Activated naive CD8-positive, alpha-beta T cell treated with anti-CD3 and anti-CD28 coated beads, Interleukin-2, amount 10 ng/mL, durations not matched to agents 7 days and 5 days (primary cell): ENCODE results near the gene CYREN. TPM values are rescaled to one million over a fixed set of nuclear protein-coding genes. Genes with fewer than 3 reads are reported as not detected.

Experiments used
- ATAC-seq: fragments of 150-1000 bp; cut with Tn5 transposase; one replicate; pipeline ENCODE4 v1.10.0; 2021; ENCODE audit warnings: low read depth, moderate library complexity
- POLR2A ChIA-PET: fragments of 350-600 bp; sonication (Branson Sonifier 250); formaldehyde crosslinking; loops from one replicate; lab custom pipeline; 2021; ENCODE audit warnings: antibody characterized with exemption; lab: Charles Lee
- DNase-seq: peaks from one replicate; pipeline ENCODE4 v3.0.0; 2021
- H3K27ac Mint-ChIP-seq: one replicate; pipeline ENCODE4 v1.8.0; 2022; ENCODE audit warnings: mild to moderate bottlenecking, mixed read lengths
- H3K27me3 Mint-ChIP-seq: one replicate; pipeline ENCODE4 v1.8.0; 2022; ENCODE audit warnings: mild to moderate bottlenecking, moderate library complexity, mixed read lengths
- H3K36me3 Mint-ChIP-seq: one replicate; pipeline ENCODE4 v1.8.0; 2021; ENCODE audit warnings: mild to moderate bottlenecking, mixed read lengths
- H3K4me1 Mint-ChIP-seq: one replicate; pipeline ENCODE4 v1.8.0; 2021; ENCODE audit warnings: mixed read lengths
- H3K4me3 Mint-ChIP-seq: one replicate; pipeline ENCODE4 v1.8.0; 2022; ENCODE audit warnings: mild to moderate bottlenecking, moderate library complexity, mixed read lengths
- H3K9me3 Mint-ChIP-seq: one replicate; pipeline ENCODE4 v1.8.0; 2021; ENCODE audit warnings: mixed read lengths
- total RNA-seq, 2 experiments: library from RNA; stranded (reverse); gene quantifications; one replicate each; pipeline ENCODE4 v1.2.3, GENCODE V29; 2021

Gene CYREN
- total RNA-seq, 2 experiments from 2014 or later, result 39.6 to 40.8 TPM

GRCh38 chr7:135192914-135193536 lies 22.5 kb upstream of the CYREN start:
- no peak overlapping the region for H3K27ac Mint-ChIP-seq
- POLR2A ChIA-PET, result no interaction called here
- ATAC-seq (no peak), DNase-seq (no peak)
- no peaks in the 10 kb centered on the region for H3K9me3 Mint-ChIP-seq
- H3K4me3 Mint-ChIP-seq, result no peak overlapping the region
- H3K27me3 Mint-ChIP-seq, result no peaks in the 10 kb centered on the region
- peaks cover 11% of the 10 kb centered on the region for H3K36me3 Mint-ChIP-seq
- peaks cover 2% of the 10 kb centered on the region for H3K4me1 Mint-ChIP-seq

- Mint-ChIP-seq H3K27me3 (no peaks in the 10 kb centered on the region), H3K4me3 (no peak overlapping the region), H3K9me3 (no peaks in the 10 kb centered on the region), H3K4me1 (peaks cover 2% of the 10 kb centered on the region), H3K27ac (no peak overlapping the region), H3K36me3 (peaks cover 9% of the 10 kb centered on the region)
- ATAC-seq (no peak), DNase-seq (no peak)
- POLR2A ChIA-PET, result interaction anchor here (0.8 kb wide), 1 partner anchor 19 kb away, joined by 3 read pairs; no protein-coding TSS in a partner anchor
These were observed 20.2 kb upstream of the CYREN start for GRCh38 chr7:135190703-135191102.

- Mint-ChIP-seq H3K36me3 (peaks cover 15% of the 10 kb centered on the region), H3K9me3 (no peaks in the 10 kb centered on the region), H3K27ac (no peak overlapping the region), H3K27me3 (no peaks in the 10 kb centered on the region), H3K4me1 (peaks cover 2% of the 10 kb centered on the region), H3K4me3 (no peak overlapping the region)
- DNase-seq, result no peak
- no peak for ATAC-seq
- POLR2A ChIA-PET, result no interaction called here
These were observed 19.5 kb upstream of the CYREN start for GRCh38 chr7:135189961-135190360.

GRCh38 chr7:135189221-135189662 lies 18.7 kb upstream of the CYREN start:
- H3K4me3 Mint-ChIP-seq, result no peak overlapping the region
- H3K36me3 Mint-ChIP-seq, result peaks cover 21% of the 10 kb centered on the region
- no peaks in the 10 kb centered on the region for H3K9me3 Mint-ChIP-seq
- H3K27me3 Mint-ChIP-seq, result no peaks in the 10 kb centered on the region
- peaks cover 1% of the 10 kb centered on the region for H3K4me1 Mint-ChIP-seq
- ATAC-seq (no peak), DNase-seq (no peak)
- H3K27ac Mint-ChIP-seq, result no peak overlapping the region
- POLR2A ChIA-PET, result no interaction called here

GRCh38 chr7:135188298-135188984 lies 17.9 kb upstream of the CYREN start:
- no peak overlapping the region for H3K4me3 Mint-ChIP-seq
- no peaks in the 10 kb centered on the region for H3K4me1 Mint-ChIP-seq
- no peaks in the 10 kb centered on the region for H3K9me3 Mint-ChIP-seq
- no peak overlapping the region for H3K27ac Mint-ChIP-seq
- DNase-seq (no peak), ATAC-seq (no peak)
- no peaks in the 10 kb centered on the region for H3K27me3 Mint-ChIP-seq
- POLR2A ChIA-PET, result no interaction called here
- H3K36me3 Mint-ChIP-seq, result peaks cover 27% of the 10 kb centered on the region

GRCh38 chr7:135186841-135187253 lies 16.3 kb upstream of the CYREN start:
- no peak for ATAC-seq
- no peak overlapping the region for H3K27ac Mint-ChIP-seq
- no peaks in the 10 kb centered on the region for H3K27me3 Mint-ChIP-seq
- POLR2A ChIA-PET, result no interaction called here
- no peak overlapping the region for H3K4me3 Mint-ChIP-seq
- H3K4me1 Mint-ChIP-seq, result no peaks in the 10 kb centered on the region
- DNase-seq, result no peak
- peaks cover 7% of the 10 kb centered on the region for H3K9me3 Mint-ChIP-seq
- peaks cover 35% of the 10 kb centered on the region for H3K36me3 Mint-ChIP-seq

GRCh38 chr7:135186261-135186540 lies 15.7 kb upstream of the CYREN start:
- no peak for ATAC-seq
- peaks cover 12% of the 10 kb centered on the region for H3K9me3 Mint-ChIP-seq
- DNase-seq, result no peak
- H3K36me3 Mint-ChIP-seq, result peaks cover 37% of the 10 kb centered on the region
- H3K4me1 Mint-ChIP-seq, result no peaks in the 10 kb centered on the region
- H3K27ac Mint-ChIP-seq, result no peak overlapping the region
- H3K4me3 Mint-ChIP-seq, result no peak overlapping the region
- no peaks in the 10 kb centered on the region for H3K27me3 Mint-ChIP-seq
- POLR2A ChIA-PET, result no interaction called here

- H3K4me3 Mint-ChIP-seq, result no peak overlapping the region
- no peak overlapping the region for H3K27ac Mint-ChIP-seq
- H3K9me3 Mint-ChIP-seq, result peaks cover 14% of the 10 kb centered on the region
- H3K27me3 Mint-ChIP-seq, result no peaks in the 10 kb centered on the region
- ATAC-seq (no peak), DNase-seq (no peak)
- H3K36me3 Mint-ChIP-seq, result peaks cover 39% of the 10 kb centered on the region
- H3K4me1 Mint-ChIP-seq, result no peaks in the 10 kb centered on the region
- POLR2A ChIA-PET, result no interaction called here
These were observed 15.2 kb upstream of the CYREN start for GRCh38 chr7:135185471-135186260.

- H3K27me3 Mint-ChIP-seq, result no peaks in the 10 kb centered on the region
These were observed 13.8 kb upstream of the CYREN start for GRCh38 chr7:135184254-135184841.

GRCh38 chr7:135183478-135183877 lies 13.0 kb upstream of the CYREN start:
- Mint-ChIP-seq H3K4me3 (no peak overlapping the region), H3K36me3 (peaks cover 41% of the 10 kb centered on the region), H3K9me3 (peaks cover 17% of the 10 kb centered on the region), H3K27me3 (no peaks in the 10 kb centered on the region), H3K4me1 (peaks cover 2% of the 10 kb centered on the region), H3K27ac (no peak overlapping the region)
- no peak for DNase-seq
- ATAC-seq, result no peak
- POLR2A ChIA-PET, result no interaction called here

More at GRCh38 chr7:135184254-135184841, 13.8 kb upstream of the CYREN start:
- Mint-ChIP-seq H3K4me3 (no peak overlapping the region), H3K4me1 (peaks cover 2% of the 10 kb centered on the region), H3K9me3 (peaks cover 17% of the 10 kb centered on the region), H3K36me3 (peaks cover 41% of the 10 kb centered on the region), H3K27ac (no peak overlapping the region)
- DNase-seq (no peak), ATAC-seq (no peak)
- POLR2A ChIA-PET, result interaction anchor here (0.5 to 0.9 kb wide), 2 partner anchors 10 to 146 kb away, joined by 3 to 6 read pairs; no protein-coding TSS in a partner anchor

- Mint-ChIP-seq H3K36me3 (peaks cover 41% of the 10 kb centered on the region), H3K9me3 (peaks cover 17% of the 10 kb centered on the region), H3K27me3 (no peaks in the 10 kb centered on the region), H3K4me1 (peaks cover 2% of the 10 kb centered on the region), H3K4me3 (no peak overlapping the region), H3K27ac (no peak overlapping the region)
- POLR2A ChIA-PET, result no interaction called here
- no peak for ATAC-seq
- no peak for DNase-seq
These were observed 11.6 kb upstream of the CYREN start for GRCh38 chr7:135181929-135182678.

GRCh38 chr7:135181261-135181928 lies 10.9 kb upstream of the CYREN start:
- H3K36me3 Mint-ChIP-seq, result peaks cover 41% of the 10 kb centered on the region
- no peak overlapping the region for H3K27ac Mint-ChIP-seq
- peaks cover 2% of the 10 kb centered on the region for H3K4me1 Mint-ChIP-seq
- POLR2A ChIA-PET, result no interaction called here
- H3K27me3 Mint-ChIP-seq, result no peaks in the 10 kb centered on the region
- DNase-seq (no peak), ATAC-seq (no peak)
- no peak overlapping the region for H3K4me3 Mint-ChIP-seq
- H3K9me3 Mint-ChIP-seq, result peaks cover 17% of the 10 kb centered on the region
